K562 (cell line): ENCODE data around the gene DHRS3. TPM values are rescaled to one million over a fixed set of nuclear protein-coding genes. Genes with fewer than 3 reads are reported as not detected.

Source experiments
- ATF7 ChIP-seq: fragments of 450-650 bp; IDR thresholded peaks from 2 replicates; pipeline ENCODE4 v1.7.1; 2014; ENCODE audit warnings: mild to moderate bottlenecking, moderate library complexity
- BCOR ChIP-seq: fragments of 450-650 bp; IDR thresholded peaks from 2 replicates; pipeline ENCODE4 v1.6.1; 2016
- ESRRA ChIP-seq: fragments of 450-650 bp; IDR thresholded peaks from 2 replicates; pipeline ENCODE4 v1.6.1; 2014; ENCODE audit warnings: low read depth, mild to moderate bottlenecking, moderate library complexity, borderline replicate concordance
- JUN ChIP-seq, 2 experiments: sonication (generic) in 1 of 2; formaldehyde crosslinking in 1 of 2; IDR thresholded peaks; 2 replicates each; pipeline versions ENCODE4 v1.6.1 to v1.8.0; 2012 to 2022; ENCODE audit warnings: borderline replicate concordance in 2 of 2, mild to moderate bottlenecking in 2 of 2, improper control_type of control experiment in 1 of 2, low read depth in 1 of 2, low read length in 1 of 2, missing genetic modification reagents in 1 of 2
- JUND ChIP-seq, 2 experiments: IDR thresholded peaks; 2 replicates in 1 of 2; 3 replicates in 1 of 2; pipeline ENCODE4 v1.6.1; 2011; ENCODE audit warnings: borderline replicate concordance in 2 of 2, low read depth in 2 of 2, low read length in 2 of 2, improper control_type of control experiment in 1 of 2, missing biosample characterization in 1 of 2, missing genetic modification characterization in 1 of 2, missing genetic modification reagents in 1 of 2
- NFIC ChIP-seq: fragments of 450-650 bp; IDR thresholded peaks from 2 replicates; pipeline ENCODE4 v1.6.1; 2017; ENCODE audit warnings: mild to moderate bottlenecking, inconsistent platforms
- NR1H2 ChIP-seq: sonication (generic); formaldehyde crosslinking; IDR thresholded peaks from 2 replicates; pipeline ENCODE4 v1.4.0; 2020; ENCODE audit warnings: mild to moderate bottlenecking, missing genetic modification reagents
- ZNF384 ChIP-seq: IDR thresholded peaks from 2 replicates; pipeline ENCODE4 v1.6.1; 2012; ENCODE audit warnings: low read depth, low read length, improper control_type of control experiment
- ZNF551 ChIP-seq: fragments of 250-450 bp; sonication (Bioruptor Pico); IDR thresholded peaks from 2 replicates; pipeline ENCODE4 v1.5.0; 2021; ENCODE audit warnings: mild to moderate bottlenecking, moderate library complexity
- polyA plus RNA-seq, 8 experiments: library from polyadenylated mRNA; depleted of rRNA in 4 of 8; stranded (reverse) in 5 of 8; unstranded in 3 of 8; fragments of >200 nt; fragmentation: Nextera tagmentation in 2 of 8; fragmentation: Illumina TruSeq in 1 of 8; extraction: Ambion mirVana in 2 of 8; extraction: Trizol in 1 of 8; gene quantifications; 2 replicates each; pipeline versions ENCODE4 v1.2.1 to v1.2.3, GENCODE V29; 2011 to 2014; ENCODE audit warnings: inconsistent platforms in 1 of 8, missing spikeins in 1 of 8
- total RNA-seq, 7 experiments: library from RNA; depleted of rRNA in 6 of 7; stranded (reverse); fragments of >200 nt in 6 of 7; fragmentation: Illumina TruSeq in 2 of 7; extraction: Trizol in 2 of 7; gene quantifications; 2 replicates each; pipeline versions ENCODE4 v1.2.1 to v1.2.3, GENCODE V29; 2011 to 2021; ENCODE audit warnings: low replicate concordance in 1 of 7
- TF ChIP-seq, protein P1 (sequence below): fragments of 250-450 bp; sonication (Bioruptor Pico); IDR thresholded peaks from 2 replicates; pipeline ENCODE4 v1.4.0; 2020
- TF ChIP-seq, protein P2 (sequence below): fragments of 250-450 bp; sonication (Bioruptor Pico); IDR thresholded peaks from 2 replicates; pipeline ENCODE4 v1.4.0; 2020; ENCODE audit warnings: mild to moderate bottlenecking, moderate library complexity, borderline replicate concordance
- TF ChIP-seq, protein P3 (sequence below), 3 experiments: IDR thresholded peaks in 2 of 3; conservative IDR thresholded peaks in 1 of 3; 2 replicates each; pipeline ENCODE4 v1.5.1; 2011 to 2012; ENCODE audit warnings: low read length in 3 of 3, mild to moderate bottlenecking in 3 of 3, control low read depth in 2 of 3, improper control_type of control experiment in 1 of 3, inconsistent platforms in 1 of 3, low read depth in 1 of 3, mixed read lengths in 1 of 3, moderate library complexity in 1 of 3; ENCODE audit not compliant: insufficient read depth in 2 of 3
- TF ChIP-seq, protein P4 (sequence below): fragments of 450-650 bp; formaldehyde crosslinking; IDR thresholded peaks from 2 replicates; pipeline ENCODE4 v1.4.0; 2020; ENCODE audit warnings: mild to moderate bottlenecking, moderate library complexity

Gene DHRS3
- total and polyA plus RNA-seq, 9 of the 15 experiments (the other 6 are each of a cell fraction or from before 2014, with no cell fraction given) = 21.0 to 116 (median 58.7) TPM

DNA sequence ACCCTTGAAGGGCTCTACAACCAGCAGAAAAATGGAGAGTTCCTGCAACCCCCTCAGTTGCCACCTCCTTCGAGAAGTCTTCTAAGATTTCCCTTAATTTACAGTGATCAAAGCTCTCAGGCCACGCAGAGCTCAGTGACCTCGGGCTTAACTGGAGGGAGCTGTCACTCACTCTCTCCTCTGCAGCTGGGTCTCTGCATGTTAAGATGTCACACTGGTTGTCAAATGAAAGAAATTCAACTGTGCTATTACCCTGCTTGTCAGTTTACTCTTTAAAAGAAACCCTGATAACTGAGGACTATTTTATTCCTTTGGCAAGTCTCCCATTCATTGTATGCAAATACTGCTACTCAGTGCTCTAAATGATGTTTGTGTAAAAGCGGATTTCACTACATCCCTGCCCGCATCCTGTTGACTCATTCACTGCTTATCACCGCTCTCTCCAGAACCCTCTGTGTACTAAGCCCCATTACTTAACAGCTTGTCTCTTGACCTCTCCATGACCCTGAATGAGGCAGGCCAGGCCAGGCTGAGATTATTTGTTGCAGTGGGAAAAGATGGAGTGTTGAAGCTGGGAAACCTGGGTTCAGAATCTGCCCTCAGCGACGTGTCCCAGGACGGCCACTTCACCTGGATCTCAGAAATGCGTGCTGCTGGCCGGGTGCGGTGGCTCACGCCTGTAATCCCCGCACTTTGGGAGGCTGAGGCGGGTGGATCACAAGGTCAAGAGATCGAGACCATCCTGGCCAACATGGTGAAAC lies 13.7 kb downstream of the DHRS3 start (continued):
- peak; percentile 86 for TF ChIP-seq BCOR
- TF ChIP-seq, protein P1, sequence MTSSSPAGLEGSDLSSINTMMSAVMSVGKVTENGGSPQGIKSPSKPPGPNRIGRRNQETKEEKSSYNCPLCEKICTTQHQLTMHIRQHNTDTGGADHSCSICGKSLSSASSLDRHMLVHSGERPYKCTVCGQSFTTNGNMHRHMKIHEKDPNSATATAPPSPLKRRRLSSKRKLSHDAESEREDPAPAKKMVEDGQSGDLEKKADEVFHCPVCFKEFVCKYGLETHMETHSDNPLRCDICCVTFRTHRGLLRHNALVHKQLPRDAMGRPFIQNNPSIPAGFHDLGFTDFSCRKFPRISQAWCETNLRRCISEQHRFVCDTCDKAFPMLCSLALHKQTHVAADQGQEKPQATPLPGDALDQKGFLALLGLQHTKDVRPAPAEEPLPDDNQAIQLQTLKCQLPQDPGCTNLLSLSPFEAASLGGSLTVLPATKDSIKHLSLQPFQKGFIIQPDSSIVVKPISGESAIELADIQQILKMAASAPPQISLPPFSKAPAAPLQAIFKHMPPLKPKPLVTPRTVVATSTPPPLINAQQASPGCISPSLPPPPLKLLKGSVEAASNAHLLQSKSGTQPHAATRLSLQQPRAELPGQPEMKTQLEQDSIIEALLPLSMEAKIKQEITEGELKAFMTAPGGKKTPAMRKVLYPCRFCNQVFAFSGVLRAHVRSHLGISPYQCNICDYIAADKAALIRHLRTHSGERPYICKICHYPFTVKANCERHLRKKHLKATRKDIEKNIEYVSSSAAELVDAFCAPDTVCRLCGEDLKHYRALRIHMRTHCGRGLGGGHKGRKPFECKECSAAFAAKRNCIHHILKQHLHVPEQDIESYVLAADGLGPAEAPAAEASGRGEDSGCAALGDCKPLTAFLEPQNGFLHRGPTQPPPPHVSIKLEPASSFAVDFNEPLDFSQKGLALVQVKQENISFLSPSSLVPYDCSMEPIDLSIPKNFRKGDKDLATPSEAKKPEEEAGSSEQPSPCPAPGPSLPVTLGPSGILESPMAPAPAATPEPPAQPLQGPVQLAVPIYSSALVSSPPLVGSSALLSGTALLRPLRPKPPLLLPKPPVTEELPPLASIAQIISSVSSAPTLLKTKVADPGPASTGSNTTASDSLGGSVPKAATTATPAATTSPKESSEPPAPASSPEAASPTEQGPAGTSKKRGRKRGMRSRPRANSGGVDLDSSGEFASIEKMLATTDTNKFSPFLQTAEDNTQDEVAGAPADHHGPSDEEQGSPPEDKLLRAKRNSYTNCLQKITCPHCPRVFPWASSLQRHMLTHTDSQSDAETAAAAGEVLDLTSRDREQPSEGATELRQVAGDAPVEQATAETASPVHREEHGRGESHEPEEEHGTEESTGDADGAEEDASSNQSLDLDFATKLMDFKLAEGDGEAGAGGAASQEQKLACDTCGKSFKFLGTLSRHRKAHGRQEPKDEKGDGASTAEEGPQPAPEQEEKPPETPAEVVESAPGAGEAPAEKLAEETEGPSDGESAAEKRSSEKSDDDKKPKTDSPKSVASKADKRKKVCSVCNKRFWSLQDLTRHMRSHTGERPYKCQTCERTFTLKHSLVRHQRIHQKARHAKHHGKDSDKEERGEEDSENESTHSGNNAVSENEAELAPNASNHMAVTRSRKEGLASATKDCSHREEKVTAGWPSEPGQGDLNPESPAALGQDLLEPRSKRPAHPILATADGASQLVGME (CRISPR knock-in tag) = peak; percentile 75; the same call in 1 of the 2 replicates
- TF ChIP-seq, protein P2, sequence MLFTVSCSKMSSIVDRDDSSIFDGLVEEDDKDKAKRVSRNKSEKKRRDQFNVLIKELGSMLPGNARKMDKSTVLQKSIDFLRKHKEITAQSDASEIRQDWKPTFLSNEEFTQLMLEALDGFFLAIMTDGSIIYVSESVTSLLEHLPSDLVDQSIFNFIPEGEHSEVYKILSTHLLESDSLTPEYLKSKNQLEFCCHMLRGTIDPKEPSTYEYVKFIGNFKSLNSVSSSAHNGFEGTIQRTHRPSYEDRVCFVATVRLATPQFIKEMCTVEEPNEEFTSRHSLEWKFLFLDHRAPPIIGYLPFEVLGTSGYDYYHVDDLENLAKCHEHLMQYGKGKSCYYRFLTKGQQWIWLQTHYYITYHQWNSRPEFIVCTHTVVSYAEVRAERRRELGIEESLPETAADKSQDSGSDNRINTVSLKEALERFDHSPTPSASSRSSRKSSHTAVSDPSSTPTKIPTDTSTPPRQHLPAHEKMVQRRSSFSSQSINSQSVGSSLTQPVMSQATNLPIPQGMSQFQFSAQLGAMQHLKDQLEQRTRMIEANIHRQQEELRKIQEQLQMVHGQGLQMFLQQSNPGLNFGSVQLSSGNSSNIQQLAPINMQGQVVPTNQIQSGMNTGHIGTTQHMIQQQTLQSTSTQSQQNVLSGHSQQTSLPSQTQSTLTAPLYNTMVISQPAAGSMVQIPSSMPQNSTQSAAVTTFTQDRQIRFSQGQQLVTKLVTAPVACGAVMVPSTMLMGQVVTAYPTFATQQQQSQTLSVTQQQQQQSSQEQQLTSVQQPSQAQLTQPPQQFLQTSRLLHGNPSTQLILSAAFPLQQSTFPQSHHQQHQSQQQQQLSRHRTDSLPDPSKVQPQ = no peak
- peak; percentile 91 for TF ChIP-seq ATF7
- TF ChIP-seq JUN (IDR thresholded peaks at IDR 0.05; ENCODE audit: borderline replicate concordance, low read depth, low read length) = peak; percentile 99
- peak; percentile 96 for TF ChIP-seq JUN (CRISPR knock-in tag; IDR thresholded peaks at IDR 0.05; ENCODE audit: borderline replicate concordance)
- TF ChIP-seq, protein P3, sequence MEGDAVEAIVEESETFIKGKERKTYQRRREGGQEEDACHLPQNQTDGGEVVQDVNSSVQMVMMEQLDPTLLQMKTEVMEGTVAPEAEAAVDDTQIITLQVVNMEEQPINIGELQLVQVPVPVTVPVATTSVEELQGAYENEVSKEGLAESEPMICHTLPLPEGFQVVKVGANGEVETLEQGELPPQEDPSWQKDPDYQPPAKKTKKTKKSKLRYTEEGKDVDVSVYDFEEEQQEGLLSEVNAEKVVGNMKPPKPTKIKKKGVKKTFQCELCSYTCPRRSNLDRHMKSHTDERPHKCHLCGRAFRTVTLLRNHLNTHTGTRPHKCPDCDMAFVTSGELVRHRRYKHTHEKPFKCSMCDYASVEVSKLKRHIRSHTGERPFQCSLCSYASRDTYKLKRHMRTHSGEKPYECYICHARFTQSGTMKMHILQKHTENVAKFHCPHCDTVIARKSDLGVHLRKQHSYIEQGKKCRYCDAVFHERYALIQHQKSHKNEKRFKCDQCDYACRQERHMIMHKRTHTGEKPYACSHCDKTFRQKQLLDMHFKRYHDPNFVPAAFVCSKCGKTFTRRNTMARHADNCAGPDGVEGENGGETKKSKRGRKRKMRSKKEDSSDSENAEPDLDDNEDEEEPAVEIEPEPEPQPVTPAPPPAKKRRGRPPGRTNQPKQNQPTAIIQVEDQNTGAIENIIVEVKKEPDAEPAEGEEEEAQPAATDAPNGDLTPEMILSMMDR (IDR thresholded peaks at IDR 0.05 in 2 of 3, conservative IDR thresholded peaks at IDR 0.05 in 1 of 3; ENCODE audit: insufficient read depth in 2 of 3, low read depth in 1 of 3, low read length in 3 of 3) = 0 out of 6 replicates have a peak, but pooled peaks of 1 of the 3 experiments have one; percentile 8
- peak; percentile 84; the same call in 1 of the 2 replicates for TF ChIP-seq NR1H2 (CRISPR knock-in tag)
- TF ChIP-seq ZNF551 (CRISPR knock-in tag) = peak; percentile 32; the same call in 1 of the 2 replicates
- peak; percentile 93 for TF ChIP-seq NFIC
- peak; percentile 53 for TF ChIP-seq ZNF384
- peak; percentile 97 for TF ChIP-seq ESRRA
- TF ChIP-seq JUND (IDR thresholded peaks at IDR 0.05; ENCODE audit: borderline replicate concordance, low read depth, low read length) = peak; percentile 99
- peak; percentile 99; the same call in 2 of the 3 replicates for TF ChIP-seq JUND (tag; IDR thresholded peaks at IDR 0.05; ENCODE audit: borderline replicate concordance, low read depth, low read length)
- TF ChIP-seq, protein P4, sequence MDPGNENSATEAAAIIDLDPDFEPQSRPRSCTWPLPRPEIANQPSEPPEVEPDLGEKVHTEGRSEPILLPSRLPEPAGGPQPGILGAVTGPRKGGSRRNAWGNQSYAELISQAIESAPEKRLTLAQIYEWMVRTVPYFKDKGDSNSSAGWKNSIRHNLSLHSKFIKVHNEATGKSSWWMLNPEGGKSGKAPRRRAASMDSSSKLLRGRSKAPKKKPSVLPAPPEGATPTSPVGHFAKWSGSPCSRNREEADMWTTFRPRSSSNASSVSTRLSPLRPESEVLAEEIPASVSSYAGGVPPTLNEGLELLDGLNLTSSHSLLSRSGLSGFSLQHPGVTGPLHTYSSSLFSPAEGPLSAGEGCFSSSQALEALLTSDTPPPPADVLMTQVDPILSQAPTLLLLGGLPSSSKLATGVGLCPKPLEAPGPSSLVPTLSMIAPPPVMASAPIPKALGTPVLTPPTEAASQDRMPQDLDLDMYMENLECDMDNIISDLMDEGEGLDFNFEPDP (CRISPR knock-in tag) = no peak
